Measurements from ENCODE around the gene TBX10. TPM values are rescaled to one million over a fixed set of nuclear protein-coding genes. Genes with fewer than 3 reads are reported as not detected.

Gene TBX10
- total and polyA plus RNA-seq, 7 donors: 0.01 TPM; not detected in 6

DNA sequence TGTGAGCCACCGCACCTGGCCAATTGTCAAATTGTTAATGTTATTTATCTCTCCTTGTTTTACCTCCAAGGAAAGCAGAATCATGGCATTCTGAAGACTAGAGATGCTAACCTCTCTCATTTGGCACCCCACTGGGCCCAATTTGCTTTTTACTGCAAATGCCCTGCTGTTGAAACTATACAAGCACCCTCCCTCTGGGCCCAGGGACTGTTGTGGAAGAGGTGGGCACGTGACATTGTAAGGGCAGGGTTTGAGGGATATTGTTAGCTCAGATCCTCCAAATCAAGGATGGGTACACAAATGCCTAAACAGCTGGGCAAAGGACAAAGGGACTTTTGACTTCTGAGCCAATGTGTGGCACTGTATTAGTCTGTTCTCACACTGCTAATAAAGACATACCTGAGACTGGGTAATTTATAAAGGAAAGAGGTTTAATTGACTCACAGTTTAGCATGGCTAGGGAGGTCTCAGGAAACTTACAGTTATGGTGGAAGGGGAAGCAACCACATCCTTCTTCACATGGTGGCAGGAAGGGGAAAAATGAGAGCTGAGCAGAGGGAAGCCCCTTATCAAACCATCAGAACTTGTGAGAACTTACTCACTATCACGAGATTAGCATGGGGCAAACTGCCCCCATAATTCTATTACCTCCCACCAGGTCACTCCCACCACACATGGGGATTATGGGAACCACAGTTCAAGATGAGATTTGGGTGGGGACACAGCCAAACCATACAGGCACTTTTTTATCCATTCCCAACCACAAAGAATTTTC, 41.3 kb upstream of the TBX10 start:
- ATAC-seq: no peak
- no peak overlapping the region for H3K27ac ChIP-seq

GRCh38 chr11:67675058-67675747, 35.6 kb upstream of the TBX10 start:
- no peaks in the 10 kb centered on the region for H3K4me1 ChIP-seq
- DNase-seq: no peak
- H3K36me3 ChIP-seq (ENCODE audit: insufficient read depth in 1 of 2, low read depth in 1 of 2): no peaks in the 10 kb centered on the region
- H3K27me3 ChIP-seq (ENCODE audit: insufficient read depth in 3 of 3, low read length in 2 of 3): peaks cover 0 to 27% (median 5%) of the 10 kb centered on the region in 3 donors
- H3K27ac ChIP-seq: no peak overlapping the region
- intact Hi-C loops (cut with DNase I): no loop called here
- no peak for ATAC-seq
- no peak for TF ChIP-seq CTCF (IDR thresholded peaks at IDR 0.05)
- no peak overlapping the region for H3K4me3 ChIP-seq
- 85 to 92% (median 89%) methylated on average over 12 of the region's 12 CpGs for WGBS, 3 donors
- no peaks in the 10 kb centered on the region for H3K9me3 ChIP-seq

More for the DNA sequence above, 41.3 kb upstream of the TBX10 start:
- Histone ChIP-seq H3K4me3 (no peak overlapping the region), H3K27me3 (ENCODE audit: insufficient read depth in 3 of 3, low read length in 2 of 3) (peaks cover 0 to under 1% (median 0%) of the 10 kb centered on the region in 3 donors), H3K4me1 (no peaks in the 10 kb centered on the region), H3K36me3 (ENCODE audit: insufficient read depth in 1 of 2, low read depth in 1 of 2) (no peaks in the 10 kb centered on the region), H3K9me3 (no peaks in the 10 kb centered on the region)
- intact Hi-C loops (cut with DNase I): no loop called here
- 52 to 62% (median 60%) methylated on average over 3 of the region's 3 CpGs for WGBS, 3 donors
- DNase-seq: no peak
- no peak for TF ChIP-seq CTCF (IDR thresholded peaks at IDR 0.05)

DNA sequence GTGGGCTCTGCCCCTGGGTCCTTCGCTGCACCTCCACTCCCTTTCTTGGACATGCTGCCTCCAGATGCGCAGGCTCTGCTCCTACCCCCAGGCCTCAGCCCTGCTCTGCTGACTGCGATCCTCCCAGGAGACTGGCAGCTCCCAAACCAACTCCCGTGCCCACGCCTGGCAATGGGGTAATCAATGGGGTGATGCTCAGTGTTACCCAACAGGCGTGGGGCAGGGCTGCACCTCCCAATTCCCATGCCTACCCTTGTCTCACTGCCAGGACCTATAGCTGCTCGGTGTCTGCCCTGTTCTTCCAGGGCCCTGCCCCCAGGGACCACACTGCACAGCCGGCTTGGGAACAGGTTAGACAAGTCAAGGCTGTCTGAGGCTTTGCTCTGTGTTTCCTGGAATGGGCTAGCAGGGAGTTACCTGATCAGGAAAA, 34.9 kb upstream of the TBX10 start, which contains the start of gene ALDH3B2:
TSS of gene ALDH3B2 (minus strand) at position 182 of the 430 bp plus-strand sequence. CDS start 7,688 bp downstream, outside the sequence.
- Histone ChIP-seq H3K4me3 (no peak within 1 kb of the TSS), H3K36me3 (ENCODE audit: insufficient read depth in 1 of 2, low read depth in 1 of 2) (no peaks in the 10 kb centered on the region), H3K27me3 (ENCODE audit: insufficient read depth in 3 of 3, low read length in 2 of 3) (peaks cover 0 to 27% (median 5%) of the 10 kb centered on the region in 3 donors), H3K9me3 (no peaks in the 10 kb centered on the region), H3K27ac (no peak within 1 kb of the TSS), H3K4me1 (no peaks in the 10 kb centered on the region)
- ATAC-seq: no peak
- TF ChIP-seq CTCF (IDR thresholded peaks at IDR 0.05): no peak
- DNase-seq: no peak
- intact Hi-C loops (cut with DNase I): no loop called here
- WGBS, 3 donors: 70 to 77% (median 74%) methylated on average over 8 of the region's 8 CpGs

DNA sequence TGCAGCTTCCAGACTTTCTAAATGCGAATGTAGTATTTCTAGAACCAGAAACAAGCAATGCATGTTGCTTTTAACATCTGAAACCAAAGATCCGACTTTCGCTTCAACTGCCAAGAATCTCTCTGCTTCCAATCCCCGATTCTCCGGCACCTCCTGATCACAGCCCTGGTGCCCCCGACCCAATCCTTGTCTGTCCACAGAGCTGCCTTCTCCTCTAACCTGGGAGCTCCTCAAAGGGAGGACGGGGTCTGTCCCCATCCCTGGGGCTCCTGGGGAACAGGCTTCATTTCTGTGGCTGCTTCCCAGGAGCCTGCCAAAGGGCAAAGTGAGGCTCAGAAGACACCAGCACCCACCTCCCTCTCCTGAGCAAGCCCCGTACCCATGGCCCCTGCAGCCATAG, 34.3 kb upstream of the TBX10 start:
- no peak for TF ChIP-seq CTCF (IDR thresholded peaks at IDR 0.05)
- no peaks in the 10 kb centered on the region for H3K9me3 ChIP-seq
- no peak for ATAC-seq
- intact Hi-C loops (cut with DNase I): no loop called here
- H3K36me3 ChIP-seq (ENCODE audit: insufficient read depth in 1 of 2, low read depth in 1 of 2): no peaks in the 10 kb centered on the region
- no peak overlapping the region for H3K4me3 ChIP-seq
- 58 to 69% (median 67%) methylated on average over 8 of the region's 8 CpGs for WGBS, 3 donors
- H3K27me3 ChIP-seq (ENCODE audit: insufficient read depth in 3 of 3, low read length in 2 of 3): peaks cover 0 to 27% (median 5%) of the 10 kb centered on the region in 3 donors
- H3K4me1 ChIP-seq: no peaks in the 10 kb centered on the region
- no peak overlapping the region for H3K27ac ChIP-seq
- no peak for DNase-seq

Data from psoas muscle (tissue), 8 donors.